Body of pancreas (tissue), 4 donors: ENCODE results near the gene LYPLA2.

ENCODE experiments used
- CTCF ChIP-seq, 7 experiments: fragments of 450-650 bp in 4 of 7; fragments of 200-600 bp in 3 of 7; sonication (generic) in 3 of 7; IDR thresholded peaks; one replicate each; pipeline ENCODE4 v1.5.1; 2016 to 2019; ENCODE audit warnings: antibody characterized with exemption in 7 of 7
- POLR2A ChIP-seq, 3 donors: fragments of 450-650 bp; IDR thresholded peaks; one replicate each; pipeline ENCODE4 v1.6.1; 2016; ENCODE audit warnings: antibody characterized with exemption in 3 of 3, mild to moderate bottlenecking in 2 of 3

GRCh38 chr1:23798662-23799142 is 7.8 kb downstream of the LYPLA2 start:
- TF ChIP-seq CTCF (IDR thresholded peaks at IDR 0.05): peak in 2 of 7 experiments; percentile 7 to 14
- no peak for TF ChIP-seq POLR2A (IDR thresholded peaks at IDR 0.05)
